GM13976 (cell line): ENCODE measurements around the gene FNDC10.
A peak's percentile ranks its signal among the peaks of the same experiment; 100 is the strongest.

Source experiments
- DNase-seq: peaks from one replicate; pipeline ENCODE4 v3.0.0; 2012; ENCODE audit warnings: low spot score
- in situ Hi-C: fragments of 300-500 bp; cut with MboI; formaldehyde crosslinking; loops from one replicate; pipeline ENCODE4 v1.12.0; 2022; ENCODE audit warnings: low sequenced_read_pairs, mixed read lengths, inconsistent platforms; ENCODE audit not compliant: unreplicated experiment
- TF ChIP-seq, protein P1 (sequence below): IDR thresholded peaks from 2 replicates; pipeline ENCODE4 v1.5.1; 2012; ENCODE audit warnings: borderline replicate concordance, mild to moderate bottlenecking; ENCODE audit not compliant: insufficient read depth; ENCODE audit errors: extremely low read depth, missing control alignments, control extremely low read depth

The FNDC10 gene

DNA sequence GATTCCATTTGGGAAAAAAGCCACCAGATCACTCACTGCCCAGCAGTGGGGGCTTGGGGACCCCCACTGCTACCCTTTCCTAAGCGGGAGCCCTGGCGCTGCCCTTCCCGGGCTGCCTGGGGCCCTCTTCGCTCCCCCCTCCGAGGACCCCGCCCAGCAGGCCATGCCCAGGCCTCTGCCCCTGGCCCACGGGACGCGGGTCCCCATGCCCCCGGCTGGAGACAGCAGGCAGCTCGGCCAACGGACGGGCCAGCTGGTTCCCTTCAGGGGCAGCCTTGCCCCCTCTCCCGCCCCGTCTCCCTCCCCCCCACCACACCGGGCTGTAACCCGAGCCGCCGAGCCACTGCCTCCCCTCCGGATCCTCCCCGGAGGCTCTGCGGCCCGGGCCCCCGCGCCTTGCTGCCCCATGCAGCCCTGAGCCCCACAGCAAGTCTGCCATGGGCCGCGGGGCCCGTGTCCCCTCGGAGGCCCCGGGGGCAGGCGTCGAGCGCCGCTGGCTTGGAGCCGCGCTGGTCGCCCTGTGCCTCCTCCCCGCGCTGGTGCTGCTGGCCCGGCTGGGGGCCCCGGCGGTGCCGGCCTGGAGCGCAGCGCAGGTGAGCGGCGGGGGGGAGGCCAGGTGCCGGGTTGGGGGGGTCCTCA is 32.0 kb upstream of the FNDC10 start, which contains the start of gene MMP23B:
MMP23B (plus strand) TSS at position 392 of the 639 bp plus-strand sequence; CDS start at position 438, 46 bp downstream.
- in situ Hi-C loops, result no loop called here
- no peak for DNase-seq
- TF ChIP-seq, protein P1, sequence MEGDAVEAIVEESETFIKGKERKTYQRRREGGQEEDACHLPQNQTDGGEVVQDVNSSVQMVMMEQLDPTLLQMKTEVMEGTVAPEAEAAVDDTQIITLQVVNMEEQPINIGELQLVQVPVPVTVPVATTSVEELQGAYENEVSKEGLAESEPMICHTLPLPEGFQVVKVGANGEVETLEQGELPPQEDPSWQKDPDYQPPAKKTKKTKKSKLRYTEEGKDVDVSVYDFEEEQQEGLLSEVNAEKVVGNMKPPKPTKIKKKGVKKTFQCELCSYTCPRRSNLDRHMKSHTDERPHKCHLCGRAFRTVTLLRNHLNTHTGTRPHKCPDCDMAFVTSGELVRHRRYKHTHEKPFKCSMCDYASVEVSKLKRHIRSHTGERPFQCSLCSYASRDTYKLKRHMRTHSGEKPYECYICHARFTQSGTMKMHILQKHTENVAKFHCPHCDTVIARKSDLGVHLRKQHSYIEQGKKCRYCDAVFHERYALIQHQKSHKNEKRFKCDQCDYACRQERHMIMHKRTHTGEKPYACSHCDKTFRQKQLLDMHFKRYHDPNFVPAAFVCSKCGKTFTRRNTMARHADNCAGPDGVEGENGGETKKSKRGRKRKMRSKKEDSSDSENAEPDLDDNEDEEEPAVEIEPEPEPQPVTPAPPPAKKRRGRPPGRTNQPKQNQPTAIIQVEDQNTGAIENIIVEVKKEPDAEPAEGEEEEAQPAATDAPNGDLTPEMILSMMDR, result no peak

- TF ChIP-seq, protein P1, result no peak
- in situ Hi-C loops, result no loop called here
- DNase-seq, result no peak
These were observed 31.2 kb upstream of the FNDC10 start for GRCh38 chr1:1630965-1631781.

DNA sequence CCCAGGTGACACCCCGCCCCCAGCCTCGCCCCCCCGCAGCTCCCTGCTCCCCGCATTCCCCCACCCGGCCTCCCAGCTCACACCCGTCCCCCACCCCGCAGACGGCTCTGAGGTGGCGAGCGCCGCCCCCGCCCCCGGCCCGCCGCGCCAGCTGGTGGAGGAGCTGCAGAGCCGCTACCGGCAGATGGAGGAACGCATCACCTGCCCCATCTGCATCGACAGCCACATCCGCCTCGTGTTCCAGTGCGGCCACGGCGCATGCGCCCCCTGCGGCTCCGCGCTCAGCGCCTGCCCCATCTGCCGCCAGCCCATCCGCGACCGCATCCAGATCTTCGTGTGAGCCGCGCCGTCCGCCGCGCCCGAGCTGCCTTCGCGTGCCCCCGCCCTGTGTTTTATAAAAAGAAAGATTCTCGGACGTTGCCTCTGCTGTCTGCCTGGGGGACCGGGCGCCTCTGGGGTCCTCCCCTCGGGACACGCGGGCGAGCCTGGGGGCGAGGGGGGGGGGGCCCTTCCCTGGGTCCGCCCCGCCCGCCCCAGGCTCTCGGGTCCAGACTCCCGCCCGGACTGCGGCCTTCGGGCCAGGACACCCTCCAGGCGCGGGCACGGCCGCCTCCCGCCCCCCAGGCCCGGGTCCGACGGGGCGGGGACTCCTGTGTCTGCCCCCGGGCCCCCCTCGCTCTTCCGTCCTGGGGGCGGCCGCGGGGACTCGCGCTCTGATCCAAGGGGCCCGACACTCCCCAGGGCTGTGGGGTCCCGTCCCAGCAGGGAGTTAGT is 30.4 kb upstream of the FNDC10 start:
- TF ChIP-seq, protein P1, result peak; percentile 3
- DNase-seq, result peak; percentile 100
- in situ Hi-C loops, result no loop called here

- TF ChIP-seq, protein P1, result no peak
- peak; percentile 82 for DNase-seq
- in situ Hi-C loops, result no loop called here
These were observed 29.7 kb upstream of the FNDC10 start for GRCh38 chr1:1629430-1630190.

DNA sequence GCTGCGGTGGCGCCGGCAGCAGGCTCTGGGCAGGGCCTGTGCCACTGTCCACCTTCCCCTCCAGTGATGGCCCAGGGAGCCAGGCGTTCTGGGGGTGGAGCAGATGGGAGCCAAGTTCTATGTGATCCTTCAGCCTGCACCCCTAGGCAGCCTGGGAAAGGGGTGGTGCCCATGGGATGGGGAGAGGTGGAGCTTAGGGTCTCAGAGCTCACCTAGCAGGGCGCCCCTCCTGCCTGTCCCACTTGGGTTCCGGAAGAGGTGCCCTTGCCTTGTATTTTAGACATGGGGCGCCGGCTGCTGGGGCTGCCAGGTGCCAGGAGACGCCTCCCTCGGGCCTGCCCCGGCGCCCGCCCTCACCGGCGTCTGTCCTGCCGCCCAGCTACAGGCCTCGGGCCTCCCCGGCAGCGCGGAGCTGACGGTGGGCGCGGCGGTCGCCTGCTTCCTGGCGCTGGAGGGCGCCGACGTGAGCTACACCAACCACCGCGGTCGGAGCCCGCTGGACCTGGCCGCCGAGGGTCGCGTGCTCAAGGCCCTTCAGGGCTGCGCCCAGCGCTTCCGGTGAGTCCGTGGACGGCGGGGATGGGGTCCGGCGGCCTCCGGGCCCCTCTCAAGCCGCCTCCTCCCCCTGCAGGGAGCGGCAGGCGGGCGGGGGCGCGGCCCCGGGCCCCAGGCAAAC is 29.0 kb upstream of the FNDC10 start:
- TF ChIP-seq, protein P1, result no peak
- in situ Hi-C loops, result no loop called here
- DNase-seq, result peak; percentile 54
